Measurements from ENCODE around the gene DHRS3.

DNA sequence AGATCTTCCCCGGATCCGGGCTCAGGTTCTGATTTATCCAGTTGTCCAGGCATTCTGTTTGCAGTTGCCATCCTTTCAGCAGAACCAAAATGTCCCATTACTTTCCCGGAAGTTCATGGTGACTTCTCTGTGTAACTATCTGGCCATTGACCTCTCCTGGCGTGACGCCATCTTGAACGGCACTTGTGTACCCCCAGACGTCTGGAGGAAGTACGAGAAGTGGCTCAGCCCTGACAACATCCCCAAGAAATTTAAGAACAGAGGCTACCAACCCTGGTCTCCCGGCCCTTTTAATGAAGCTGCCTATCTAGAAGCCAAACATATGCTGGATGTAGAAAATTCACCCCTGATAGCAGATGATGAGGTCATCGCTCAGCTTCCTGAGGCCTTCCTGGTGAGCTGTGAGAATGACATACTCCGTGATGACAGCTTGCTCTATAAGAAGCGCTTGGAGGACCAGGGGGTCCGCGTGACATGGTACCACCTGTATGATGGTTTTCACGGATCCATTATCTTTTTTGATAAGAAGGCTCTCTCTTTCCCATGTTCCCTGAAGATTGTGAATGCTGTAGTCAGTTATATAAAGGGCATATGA, 48.2 kb upstream of the DHRS3 start:
- TF ChIP-seq POLR2AphosphoS5 (IDR thresholded peaks at IDR 0.05) (no peak), POLR2A (IDR thresholded peaks at IDR 0.05) (no peak)
- TF ChIP-seq, protein P1, sequence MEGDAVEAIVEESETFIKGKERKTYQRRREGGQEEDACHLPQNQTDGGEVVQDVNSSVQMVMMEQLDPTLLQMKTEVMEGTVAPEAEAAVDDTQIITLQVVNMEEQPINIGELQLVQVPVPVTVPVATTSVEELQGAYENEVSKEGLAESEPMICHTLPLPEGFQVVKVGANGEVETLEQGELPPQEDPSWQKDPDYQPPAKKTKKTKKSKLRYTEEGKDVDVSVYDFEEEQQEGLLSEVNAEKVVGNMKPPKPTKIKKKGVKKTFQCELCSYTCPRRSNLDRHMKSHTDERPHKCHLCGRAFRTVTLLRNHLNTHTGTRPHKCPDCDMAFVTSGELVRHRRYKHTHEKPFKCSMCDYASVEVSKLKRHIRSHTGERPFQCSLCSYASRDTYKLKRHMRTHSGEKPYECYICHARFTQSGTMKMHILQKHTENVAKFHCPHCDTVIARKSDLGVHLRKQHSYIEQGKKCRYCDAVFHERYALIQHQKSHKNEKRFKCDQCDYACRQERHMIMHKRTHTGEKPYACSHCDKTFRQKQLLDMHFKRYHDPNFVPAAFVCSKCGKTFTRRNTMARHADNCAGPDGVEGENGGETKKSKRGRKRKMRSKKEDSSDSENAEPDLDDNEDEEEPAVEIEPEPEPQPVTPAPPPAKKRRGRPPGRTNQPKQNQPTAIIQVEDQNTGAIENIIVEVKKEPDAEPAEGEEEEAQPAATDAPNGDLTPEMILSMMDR (IDR thresholded peaks at IDR 0.05 in 8 of 11, conservative IDR thresholded peaks at IDR 0.05 in 3 of 11): no peak

Measured in spleen (tissue), 7 donors.